Hepatocyte (in vitro differentiated cells): ENCODE data around the gene CPNE4. TPM values are rescaled to one million over a fixed set of nuclear protein-coding genes. Genes with fewer than 3 reads are reported as not detected.

Experiments used
- DNase-seq: peaks from one replicate; pipeline ENCODE4 v3.0.0-alpha.2; 2016; ENCODE audit warnings: low spot score
- H2AFZ ChIP-seq: fragments of 200-600 bp; sonication (generic); 2 replicates; pipeline ENCODE4 v1.6.0; 2016; ENCODE audit warnings: antibody characterized with exemption, mild to moderate bottlenecking
- H3K27ac ChIP-seq: fragments of 200-600 bp; sonication (generic); 2 replicates; pipeline ENCODE4 v1.5.1; 2016; ENCODE audit warnings: mild to moderate bottlenecking
- H3K27me3 ChIP-seq: fragments of 200-600 bp; sonication (generic); 2 replicates; pipeline ENCODE4 v1.6.1; 2016
- H3K36me3 ChIP-seq: fragments of 200-600 bp; sonication (generic); replicated peaks from 2 replicates; pipeline ENCODE4 v1.5.1; 2016; ENCODE audit warnings: low read depth; ENCODE audit not compliant: insufficient read depth
- H3K4me1 ChIP-seq: fragments of 200-600 bp; sonication (generic); 2 replicates; pipeline ENCODE4 v1.5.1; 2016; ENCODE audit warnings: mild to moderate bottlenecking, moderate library complexity; ENCODE audit not compliant: insufficient read depth
- H3K4me2 ChIP-seq: fragments of 200-600 bp; sonication (generic); 2 replicates; pipeline ENCODE4 v1.6.0; 2016
- H3K4me3 ChIP-seq: fragments of 200-600 bp; sonication (generic); 2 replicates; pipeline ENCODE4 v1.5.1; 2016; ENCODE audit warnings: mild to moderate bottlenecking
- H3K79me2 ChIP-seq: fragments of 200-600 bp; sonication (generic); 2 replicates; pipeline ENCODE4 v1.6.0; 2017; ENCODE audit warnings: mild to moderate bottlenecking
- H3K9me2 ChIP-seq: fragments of 200-600 bp; sonication (generic); replicated peaks from 2 replicates; pipeline ENCODE4 v1.6.0; 2017; ENCODE audit warnings: mild to moderate bottlenecking; ENCODE audit not compliant: insufficient read depth
- H3K9me3 ChIP-seq: fragments of 200-600 bp; sonication (generic); 2 replicates; pipeline ENCODE4 v1.5.1; 2016; ENCODE audit warnings: low read depth, mild to moderate bottlenecking
- H4K20me1 ChIP-seq: fragments of 200-600 bp; sonication (generic); 2 replicates; pipeline ENCODE4 v1.6.0; 2016; ENCODE audit warnings: mild to moderate bottlenecking; ENCODE audit not compliant: insufficient read depth, poor library complexity, severe bottlenecking
- EZH2 ChIP-seq: fragments of 200-600 bp; sonication (generic); IDR thresholded peaks from 2 replicates; pipeline ENCODE4 v1.6.1; 2016; ENCODE audit warnings: antibody characterized with exemption, mild to moderate bottlenecking, borderline replicate concordance
- EZH2phosphoT487 ChIP-seq: fragments of 200-600 bp; sonication (generic); IDR thresholded peaks from one replicate; pipeline ENCODE4 v1.6.1; 2018; ENCODE audit warnings: antibody characterized with exemption, mild to moderate bottlenecking, low read depth, moderate library complexity; ENCODE audit not compliant: unreplicated experiment, severe bottlenecking
- WGBS: methylation state at CpG from one replicate; pipeline ENCODE4 v1.1.6; 2016; ENCODE audit warnings: low lambda C conversion rate; ENCODE audit errors: missing lambda C conversion rate; 5-methylcytosine and 5-hydroxymethylcytosine counted together
- polyA plus RNA-seq: library from polyadenylated mRNA; unstranded; fragments of >200 nt; fragmentation: Nextera tagmentation; extraction: Ambion mirVana; gene quantifications from 2 replicates; pipeline ENCODE4 v1.2.1, GENCODE V29; 2016
- total RNA-seq: library from RNA; depleted of rRNA; stranded (reverse); fragments of >200 nt; gene quantifications from 2 replicates; pipeline ENCODE4 v1.2.3, GENCODE V29; 2014
- TF ChIP-seq, protein P1 (sequence below): fragments of 200-600 bp; sonication (generic); IDR thresholded peaks from 2 replicates; pipeline ENCODE4 v1.5.1; 2016; ENCODE audit warnings: antibody characterized with exemption, mild to moderate bottlenecking; ENCODE audit not compliant: poor library complexity

CPNE4 gene
- total and polyA plus RNA-seq, 2 experiments from 2014 or later = 0.37 to 0.52 TPM

DNA sequence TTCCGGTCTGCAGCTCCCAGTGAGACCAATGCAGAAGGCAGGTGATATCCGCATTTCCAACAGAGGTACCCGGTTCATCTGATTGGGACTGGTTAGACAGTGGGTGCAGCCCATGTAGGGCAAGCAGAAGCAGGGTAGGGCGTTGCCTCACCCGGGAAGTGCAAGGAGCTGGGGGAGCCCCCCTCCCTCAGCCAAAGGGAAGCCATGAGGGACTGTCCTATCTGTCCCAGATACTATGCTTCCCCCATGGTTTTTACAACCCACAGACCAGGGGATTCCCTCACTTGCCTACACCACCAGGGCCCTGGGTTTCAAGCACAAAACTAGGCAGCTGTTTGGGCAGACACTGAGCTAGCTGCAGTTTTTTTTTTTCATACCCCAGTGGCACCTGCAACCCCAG, 71.8 kb downstream of the CPNE4 start:
- no peaks in the 10 kb centered on the region for H3K4me1 ChIP-seq
- no peaks in the 10 kb centered on the region for H3K79me2 ChIP-seq
- H4K20me1 ChIP-seq = no peaks in the 10 kb centered on the region
- no peak overlapping the region for H3K4me3 ChIP-seq
- no peak overlapping the region for H2AFZ ChIP-seq
- DNase-seq = no peak
- WGBS = 88% methylated on average over 5 of the region's 5 CpGs
- H3K9me2 ChIP-seq = no peaks in the 10 kb centered on the region
- no peaks in the 10 kb centered on the region for H3K9me3 ChIP-seq
- H3K27me3 ChIP-seq = no peaks in the 10 kb centered on the region
- TF ChIP-seq, protein P1, sequence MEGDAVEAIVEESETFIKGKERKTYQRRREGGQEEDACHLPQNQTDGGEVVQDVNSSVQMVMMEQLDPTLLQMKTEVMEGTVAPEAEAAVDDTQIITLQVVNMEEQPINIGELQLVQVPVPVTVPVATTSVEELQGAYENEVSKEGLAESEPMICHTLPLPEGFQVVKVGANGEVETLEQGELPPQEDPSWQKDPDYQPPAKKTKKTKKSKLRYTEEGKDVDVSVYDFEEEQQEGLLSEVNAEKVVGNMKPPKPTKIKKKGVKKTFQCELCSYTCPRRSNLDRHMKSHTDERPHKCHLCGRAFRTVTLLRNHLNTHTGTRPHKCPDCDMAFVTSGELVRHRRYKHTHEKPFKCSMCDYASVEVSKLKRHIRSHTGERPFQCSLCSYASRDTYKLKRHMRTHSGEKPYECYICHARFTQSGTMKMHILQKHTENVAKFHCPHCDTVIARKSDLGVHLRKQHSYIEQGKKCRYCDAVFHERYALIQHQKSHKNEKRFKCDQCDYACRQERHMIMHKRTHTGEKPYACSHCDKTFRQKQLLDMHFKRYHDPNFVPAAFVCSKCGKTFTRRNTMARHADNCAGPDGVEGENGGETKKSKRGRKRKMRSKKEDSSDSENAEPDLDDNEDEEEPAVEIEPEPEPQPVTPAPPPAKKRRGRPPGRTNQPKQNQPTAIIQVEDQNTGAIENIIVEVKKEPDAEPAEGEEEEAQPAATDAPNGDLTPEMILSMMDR = no peak
- TF ChIP-seq EZH2 (no peak), EZH2phosphoT487 (no peak)
- H3K36me3 ChIP-seq = no peaks in the 10 kb centered on the region
- no peak overlapping the region for H3K4me2 ChIP-seq
- no peak overlapping the region for H3K27ac ChIP-seq

DNA sequence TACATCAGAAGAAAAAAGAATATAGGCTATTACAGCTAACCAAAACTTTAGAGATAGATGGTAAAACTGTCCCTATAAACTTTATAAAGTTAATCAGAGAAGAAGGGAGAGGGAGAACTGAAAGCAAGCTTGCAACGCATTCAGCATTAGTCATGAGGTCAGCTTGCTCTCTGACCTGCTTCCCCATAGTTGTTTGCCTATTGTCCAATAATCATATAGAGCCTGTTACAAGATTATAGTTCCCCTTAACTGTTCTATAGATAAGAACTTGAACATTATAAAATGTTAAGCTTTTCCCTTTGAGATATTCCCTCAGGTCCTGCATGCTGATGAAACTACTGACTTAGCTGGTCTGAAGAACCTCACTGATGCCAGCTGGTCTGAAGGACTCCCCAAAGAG, 74.5 kb downstream of the CPNE4 start:
- H2AFZ ChIP-seq = no peak overlapping the region
- no peak overlapping the region for H3K4me3 ChIP-seq
- no peaks in the 10 kb centered on the region for H3K27me3 ChIP-seq
- H3K4me1 ChIP-seq = peaks cover 4% of the 10 kb centered on the region
- H3K4me2 ChIP-seq = peak overlapping the region; percentile 24
- no peaks in the 10 kb centered on the region for H3K36me3 ChIP-seq
- TF ChIP-seq EZH2 (no peak), EZH2phosphoT487 (no peak)
- TF ChIP-seq, protein P1 = no peak
- H4K20me1 ChIP-seq = no peaks in the 10 kb centered on the region
- no peaks in the 10 kb centered on the region for H3K9me2 ChIP-seq
- no peaks in the 10 kb centered on the region for H3K9me3 ChIP-seq
- DNase-seq = peak; percentile 28
- no peak overlapping the region for H3K27ac ChIP-seq
- WGBS = 0% methylated on average over 1 of the region's 1 CpG
- no peaks in the 10 kb centered on the region for H3K79me2 ChIP-seq

DNA sequence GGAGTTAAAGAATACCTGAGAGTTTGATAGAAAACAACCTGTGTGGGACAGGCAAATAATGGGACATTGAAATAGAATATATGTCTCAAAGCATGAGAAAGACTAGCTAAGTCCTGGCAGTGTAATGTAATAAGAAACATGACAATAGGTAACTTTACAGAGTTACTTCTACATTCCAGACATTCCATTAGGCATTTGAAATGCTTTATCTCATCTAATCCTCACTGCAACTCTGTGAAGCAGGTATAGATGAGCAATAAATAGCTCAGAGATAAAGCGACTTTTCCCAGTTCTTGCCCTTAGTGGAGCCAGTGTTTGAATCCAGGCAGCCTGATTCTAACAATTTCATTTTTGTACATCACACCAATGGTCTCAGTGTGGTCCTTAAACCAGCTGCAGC, 76.8 kb downstream of the CPNE4 start:
- H3K4me1 ChIP-seq = peaks cover 4% of the 10 kb centered on the region
- peak overlapping the region; percentile 46 for H3K27ac ChIP-seq
- H3K9me3 ChIP-seq = no peaks in the 10 kb centered on the region
- peak overlapping the region; percentile 6 for H3K4me2 ChIP-seq
- H3K79me2 ChIP-seq = no peaks in the 10 kb centered on the region
- WGBS = 17% methylated on average over 1 of the region's 1 CpG
- no peaks in the 10 kb centered on the region for H3K27me3 ChIP-seq
- H4K20me1 ChIP-seq = no peaks in the 10 kb centered on the region
- no peaks in the 10 kb centered on the region for H3K9me2 ChIP-seq
- no peak overlapping the region for H2AFZ ChIP-seq
- H3K4me3 ChIP-seq = no peak overlapping the region
- no peak for DNase-seq
- TF ChIP-seq, protein P1 = no peak
- TF ChIP-seq EZH2 (no peak), EZH2phosphoT487 (no peak)
- H3K36me3 ChIP-seq = no peaks in the 10 kb centered on the region

DNA sequence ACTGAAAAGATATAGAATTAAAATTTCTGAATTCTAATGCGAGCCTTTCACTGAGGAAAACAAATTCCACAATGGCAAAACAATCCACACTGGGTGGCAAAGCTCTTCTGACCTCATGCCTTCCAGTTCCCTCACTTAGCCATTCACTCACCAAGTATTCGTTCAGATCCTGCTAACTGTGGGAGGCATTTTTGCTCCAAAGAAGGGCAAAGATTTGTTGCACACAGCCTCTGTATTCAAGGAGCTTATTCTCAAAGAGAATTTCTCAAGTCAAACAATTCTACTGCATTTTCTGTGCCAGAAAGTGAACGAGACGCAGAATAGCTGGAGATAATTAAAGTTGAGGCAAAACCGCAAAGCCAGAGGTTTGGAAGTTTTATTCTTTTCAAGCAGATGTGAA, 77.3 kb downstream of the CPNE4 start:
- no peaks in the 10 kb centered on the region for H3K27me3 ChIP-seq
- 56% methylated on average over 5 of the region's 5 CpGs for WGBS
- no peaks in the 10 kb centered on the region for H3K36me3 ChIP-seq
- no peaks in the 10 kb centered on the region for H4K20me1 ChIP-seq
- peaks cover 4% of the 10 kb centered on the region for H3K4me1 ChIP-seq
- H2AFZ ChIP-seq = no peak overlapping the region
- no peaks in the 10 kb centered on the region for H3K9me3 ChIP-seq
- H3K9me2 ChIP-seq = no peaks in the 10 kb centered on the region
- no peaks in the 10 kb centered on the region for H3K79me2 ChIP-seq
- H3K27ac ChIP-seq = peak overlapping the region; percentile 46
- H3K4me2 ChIP-seq = peak overlapping the region; percentile 6
- no peak for DNase-seq
- TF ChIP-seq EZH2phosphoT487 (no peak), EZH2 (no peak)
- TF ChIP-seq, protein P1 = no peak
- H3K4me3 ChIP-seq = no peak overlapping the region
